HepG2 (cell line): ENCODE measurements around the gene AP4M1. TPM values are rescaled to one million over a fixed set of nuclear protein-coding genes. Genes with fewer than 3 reads are reported as not detected.

Experiments
- AKAP8 ChIP-seq: sonication (generic); formaldehyde crosslinking; IDR thresholded peaks from 2 replicates; pipeline ENCODE4 v1.5.1; 2020; ENCODE audit warnings: mild to moderate bottlenecking, missing genetic modification reagents
- IRX3 ChIP-seq: sonication (generic); formaldehyde crosslinking; IDR thresholded peaks from 2 replicates; pipeline ENCODE4 v1.8.1; 2023; ENCODE audit warnings: mild to moderate bottlenecking, low read depth, missing genetic modification reagents, borderline replicate concordance
- KDM5B ChIP-seq: sonication (generic); formaldehyde crosslinking; IDR thresholded peaks from 2 replicates; pipeline ENCODE4 v1.4.0; 2020; ENCODE audit warnings: missing genetic modification reagents, mild to moderate bottlenecking, borderline replicate concordance
- MLXIP ChIP-seq: sonication (generic); formaldehyde crosslinking; IDR thresholded peaks from 2 replicates; pipeline ENCODE4 v1.9.0; 2021; ENCODE audit warnings: missing genetic modification reagents, borderline replicate concordance
- POLR2AphosphoS5 ChIP-seq: IDR thresholded peaks from 2 replicates; pipeline ENCODE4 v1.6.1; 2012; ENCODE audit warnings: low read depth, low read length
- RBFOX2 ChIP-seq: fragments of 200-400 bp; formaldehyde crosslinking; IDR thresholded peaks from 2 replicates; pipeline ENCODE4 v1.6.1; 2017; ENCODE audit warnings: low read depth, mild to moderate bottlenecking, low read length
- RNF219 ChIP-seq: sonication (generic); formaldehyde crosslinking; IDR thresholded peaks from 2 replicates; pipeline ENCODE4 v1.5.0; 2020; ENCODE audit warnings: mild to moderate bottlenecking, missing genetic modification reagents
- SKIL ChIP-seq: sonication (generic); formaldehyde crosslinking; IDR thresholded peaks from 2 replicates; pipeline ENCODE4 v1.8.0; 2022; ENCODE audit warnings: missing genetic modification reagents, mild to moderate bottlenecking, moderate library complexity, borderline replicate concordance
- ZNF121 ChIP-seq: sonication (generic); formaldehyde crosslinking; IDR thresholded peaks from 2 replicates; pipeline ENCODE4 v1.5.0; 2020; ENCODE audit warnings: mild to moderate bottlenecking, missing genetic modification reagents
- ZNF563 ChIP-seq: sonication (generic); formaldehyde crosslinking; IDR thresholded peaks from 2 replicates; pipeline ENCODE4 v1.8.0; 2022; ENCODE audit warnings: mild to moderate bottlenecking, moderate library complexity, missing genetic modification reagents
- ZSCAN5A ChIP-seq: sonication (generic); formaldehyde crosslinking; IDR thresholded peaks from 2 replicates; pipeline ENCODE4 v1.8.0; 2022; ENCODE audit warnings: mild to moderate bottlenecking, missing genetic modification reagents, borderline replicate concordance
- polyA plus RNA-seq, 8 experiments: library from polyadenylated mRNA; depleted of rRNA in 3 of 8; stranded (reverse) in 7 of 8; unstranded in 1 of 8; fragments of >200 nt; fragmentation: Illumina TruSeq in 4 of 8; extraction: Trizol in 4 of 8; gene quantifications; 2 replicates each; pipeline versions ENCODE4 v1.2.1 to v1.2.3, GENCODE V29; 2011 to 2016; ENCODE audit warnings: low read depth in 4 of 8, missing spikeins in 1 of 8, mixed read lengths in 1 of 8; ENCODE audit not compliant: insufficient read depth in 1 of 8
- total RNA-seq, 5 experiments: library from RNA; depleted of rRNA; stranded (reverse); fragments of >200 nt; fragmentation: Illumina TruSeq; extraction: Trizol; gene quantifications; 2 replicates each; pipeline ENCODE4 v1.2.3, GENCODE V29; 2016; ENCODE audit warnings: low read depth in 1 of 5

The AP4M1 gene
- total and polyA plus RNA-seq, 2 of the 13 experiments (the other 11 are each of a cell fraction or from before 2014, with no cell fraction given), result 6.3 to 9.7 TPM

GRCh38 chr7:100101016-100101862 lies at the start of gene AP4M1, which contains the start of gene MCM7 (continued):
- no peak for TF ChIP-seq MLXIP (CRISPR knock-in tag)
- TF ChIP-seq ZNF121 (CRISPR knock-in tag), result no peak
- TF ChIP-seq RBFOX2, result peak; percentile 78
- TF ChIP-seq AKAP8 (CRISPR knock-in tag), result no peak
- peak; percentile 81; the same call in 1 of the 2 replicates for TF ChIP-seq KDM5B
- TF ChIP-seq RNF219 (CRISPR knock-in tag), result no peak
- TF ChIP-seq POLR2AphosphoS5, result peak; percentile 48; the same call in 1 of the 2 replicates
- peak; percentile 94; the same call in 1 of the 2 replicates for TF ChIP-seq ZSCAN5A
- TF ChIP-seq ZNF563 (CRISPR knock-in tag), result no peak; the same call in 1 of the 2 replicates
- TF ChIP-seq IRX3 (CRISPR knock-in tag), result peak; percentile 84
- peak; percentile 31; the same call in 1 of the 2 replicates for TF ChIP-seq SKIL
